NCI-H2196 (cell line): ENCODE results near the gene POMZP3.
A peak's percentile ranks its signal among the peaks of the same experiment; 100 is the strongest.
"Not testable (repeated sequence)": the region's sequence is repeated elsewhere in the genome, so short reads cannot be mapped to it uniquely, and the experiment has no call there.

ENCODE experiments used
- DNase-seq: peaks from one replicate; lab custom pipeline; 2025; ENCODE audit not compliant: unreplicated experiment; lab: John Stamatoyannopoulos, UW

The POMZP3 gene

DNA sequence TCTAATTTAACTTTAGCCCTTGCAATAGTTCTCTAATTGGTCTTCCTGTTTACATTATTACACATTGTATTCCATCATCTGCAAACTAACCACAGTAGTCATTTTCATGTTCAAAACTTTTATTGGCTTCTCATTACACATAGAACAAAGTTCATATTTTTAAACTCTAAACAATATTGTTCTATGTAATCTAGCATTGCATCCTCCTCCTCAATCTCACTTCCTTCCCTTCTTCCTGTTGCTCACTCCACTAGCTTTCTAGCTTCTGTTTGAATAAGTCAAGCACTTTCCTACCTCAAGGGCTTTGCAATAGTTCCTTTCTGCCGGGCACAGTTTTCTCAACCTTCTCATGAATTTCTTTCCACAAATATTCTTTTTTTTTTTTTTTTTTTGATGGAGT, 38.5 kb downstream of the POMZP3 start:
- not testable (repeated sequence) for DNase-seq

DNA sequence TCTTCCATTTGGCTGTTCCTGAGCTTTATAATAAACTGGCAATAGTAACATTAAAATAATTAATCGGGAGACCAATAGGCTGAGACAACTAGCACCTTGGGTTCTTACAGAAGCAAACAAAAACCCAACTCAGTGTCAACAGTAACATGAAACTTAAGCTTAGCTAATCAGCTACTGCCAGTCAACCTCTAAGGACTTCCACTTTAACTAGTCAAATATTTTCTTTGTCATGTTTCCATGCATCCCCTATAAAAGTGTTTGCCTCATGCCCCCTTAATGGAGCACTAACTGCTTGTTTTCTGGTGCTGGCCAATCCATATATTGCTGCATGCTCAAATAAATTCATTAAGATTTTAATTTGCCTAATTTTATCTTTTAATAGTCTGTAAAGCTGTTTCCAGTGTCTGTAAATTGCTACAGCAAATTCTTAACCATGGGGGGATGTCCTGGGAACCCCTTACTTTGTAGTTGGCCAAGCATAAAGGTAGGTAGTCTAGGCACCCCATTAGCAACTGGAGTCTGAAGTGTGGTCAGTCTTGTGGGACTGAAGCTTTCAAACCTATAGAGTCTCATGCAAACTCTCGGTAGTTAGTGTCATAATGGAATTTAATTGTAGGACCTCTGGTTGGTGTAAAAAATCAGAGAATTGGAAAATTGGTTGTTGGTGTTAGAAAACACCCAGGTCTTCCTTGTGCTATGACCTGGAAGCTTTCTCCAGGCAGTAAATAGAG, 40.3 kb downstream of the POMZP3 start:
- DNase-seq = not testable (repeated sequence)

DNA sequence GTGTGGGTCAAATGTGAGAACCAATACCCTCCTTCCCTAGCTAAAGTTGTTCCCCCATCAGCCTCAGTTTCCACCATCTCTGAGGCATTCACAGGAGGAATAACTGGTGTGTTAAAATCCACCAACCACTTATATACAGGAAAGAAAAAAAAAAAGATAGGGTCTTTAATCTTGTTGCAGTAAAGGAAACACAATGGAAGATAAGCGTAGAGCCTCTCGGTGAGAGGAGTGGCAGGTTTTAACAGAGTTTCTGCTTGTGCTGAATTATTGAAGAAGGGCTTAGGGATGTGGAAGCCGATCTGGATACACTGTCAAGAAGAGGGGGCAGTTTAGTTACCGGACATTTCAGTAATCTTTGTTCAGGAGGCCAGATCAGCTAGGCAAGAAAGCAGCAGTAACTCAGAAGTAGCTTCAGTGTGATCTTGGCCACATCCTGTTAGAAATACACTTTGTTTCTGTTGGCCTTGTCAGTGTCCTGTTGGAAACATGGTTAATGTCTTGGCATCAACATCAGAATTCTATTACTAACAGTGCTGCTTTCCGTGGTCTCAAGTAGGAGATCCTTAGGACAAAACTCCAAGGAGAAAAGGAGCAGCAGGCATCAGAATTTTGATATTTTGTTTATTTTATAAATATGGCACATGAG, 43.3 kb downstream of the POMZP3 start:
- not testable (repeated sequence) for DNase-seq

DNA sequence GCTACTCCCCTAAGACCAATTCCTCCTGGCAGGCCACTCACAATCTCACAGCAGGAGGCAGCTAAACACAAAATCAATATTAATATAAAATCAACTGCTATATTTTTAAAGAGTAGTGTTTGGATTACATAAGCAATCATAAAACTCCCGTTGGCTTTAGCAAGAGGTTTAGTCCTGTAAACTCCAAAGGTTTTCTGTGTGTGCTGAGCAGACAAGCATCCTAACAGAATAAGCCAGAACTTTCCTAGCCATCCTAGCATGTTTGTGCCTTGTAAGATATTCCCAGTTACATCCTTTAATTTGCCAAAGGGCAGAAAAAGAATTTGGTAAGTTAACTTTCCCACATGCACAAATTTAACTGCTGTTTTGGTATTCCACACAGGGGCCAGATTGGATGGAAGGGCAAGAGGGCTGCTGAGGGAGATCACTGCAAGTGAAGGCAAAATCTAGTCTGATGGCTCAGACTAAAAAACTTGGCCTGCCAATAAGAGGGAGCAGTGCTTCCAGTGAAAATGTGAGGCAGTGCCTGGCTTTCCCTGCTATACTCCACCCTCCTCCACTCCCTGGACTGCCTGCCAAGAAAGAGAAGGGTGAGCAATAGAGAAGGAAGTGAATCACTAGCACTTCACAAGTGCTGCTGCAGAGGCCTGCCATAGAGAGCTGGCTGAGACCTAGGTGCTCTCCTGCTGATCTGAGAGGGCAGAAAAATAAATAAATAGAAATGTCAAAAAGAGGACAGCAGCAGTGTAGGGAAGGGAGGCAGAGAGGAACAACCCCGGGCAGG, 44.0 kb downstream of the POMZP3 start:
- DNase-seq = peak; percentile 79

DNA sequence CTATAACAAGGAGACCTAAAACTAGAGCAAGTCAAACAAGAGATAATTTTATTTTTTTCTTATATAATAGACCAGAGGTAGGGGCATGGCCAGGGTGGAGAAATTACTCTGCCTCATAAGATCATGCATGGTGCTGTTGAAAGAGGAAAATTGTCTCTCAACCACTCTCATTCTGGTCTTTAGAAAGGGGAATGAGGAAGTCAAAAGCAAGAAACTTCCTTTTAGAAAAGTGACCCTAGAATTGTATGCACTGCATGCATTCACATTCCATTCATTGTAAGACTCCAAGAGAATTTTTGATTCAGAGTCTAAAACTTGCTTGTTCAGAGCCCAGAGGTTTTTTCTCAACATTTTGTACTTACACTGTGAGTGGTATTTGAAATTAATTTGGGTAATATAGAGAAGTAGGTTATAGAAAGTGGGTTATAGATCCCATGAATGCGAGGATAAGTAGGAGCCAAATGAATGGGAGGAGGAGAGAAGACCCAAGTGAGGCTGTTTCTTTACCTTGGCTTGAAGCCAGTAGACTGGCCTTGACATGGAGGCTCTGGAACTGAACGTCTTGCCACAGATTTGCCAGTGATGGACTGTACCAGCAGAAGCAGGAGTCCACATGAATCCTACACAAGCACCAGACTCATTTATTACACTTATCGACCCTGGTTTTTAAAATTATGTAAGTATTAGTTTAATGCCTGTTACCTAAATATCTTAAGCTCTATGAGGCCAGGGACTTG, 51.0 kb downstream of the POMZP3 start:
- DNase-seq = not testable (repeated sequence)

DNA sequence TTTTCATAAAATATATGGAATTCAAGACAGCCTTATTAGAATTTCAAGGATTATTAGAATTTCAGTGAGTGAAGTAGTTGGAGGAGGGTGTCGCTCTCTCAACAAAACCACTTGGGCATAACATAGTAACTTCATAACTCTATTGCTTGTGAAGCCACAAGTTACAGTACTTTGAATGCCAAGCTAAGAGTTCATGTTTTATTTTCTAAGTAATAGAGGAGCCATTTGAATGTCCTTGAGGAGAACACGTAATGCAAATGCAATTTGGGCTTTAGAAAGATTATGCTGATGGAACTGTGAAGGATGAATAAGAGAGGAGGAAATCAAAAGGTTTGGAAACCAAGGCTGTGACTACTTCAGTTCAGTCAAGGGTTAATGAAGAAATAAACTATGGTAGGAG, 51.6 kb downstream of the POMZP3 start:
- not testable (repeated sequence) for DNase-seq

DNA sequence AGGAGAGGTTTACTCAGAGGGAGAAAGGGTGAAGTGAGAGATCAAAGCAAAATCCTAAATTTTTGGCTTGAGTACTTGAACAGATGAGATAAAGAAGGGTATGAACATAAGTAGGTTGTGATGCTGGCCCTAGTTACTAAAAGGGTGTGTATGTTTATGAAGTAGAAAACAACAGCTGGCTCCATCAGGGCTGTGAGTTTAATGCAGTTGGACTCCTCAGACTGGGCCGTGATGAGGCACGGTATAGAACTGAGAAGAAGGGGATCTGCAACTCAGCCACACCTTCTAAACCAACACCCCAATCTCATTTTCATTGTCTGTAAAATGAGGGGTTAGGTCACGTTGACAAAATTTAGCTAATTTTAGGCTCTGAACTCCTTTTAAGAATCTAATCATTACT, 54.8 kb downstream of the POMZP3 start:
- not testable (repeated sequence) for DNase-seq

DNA sequence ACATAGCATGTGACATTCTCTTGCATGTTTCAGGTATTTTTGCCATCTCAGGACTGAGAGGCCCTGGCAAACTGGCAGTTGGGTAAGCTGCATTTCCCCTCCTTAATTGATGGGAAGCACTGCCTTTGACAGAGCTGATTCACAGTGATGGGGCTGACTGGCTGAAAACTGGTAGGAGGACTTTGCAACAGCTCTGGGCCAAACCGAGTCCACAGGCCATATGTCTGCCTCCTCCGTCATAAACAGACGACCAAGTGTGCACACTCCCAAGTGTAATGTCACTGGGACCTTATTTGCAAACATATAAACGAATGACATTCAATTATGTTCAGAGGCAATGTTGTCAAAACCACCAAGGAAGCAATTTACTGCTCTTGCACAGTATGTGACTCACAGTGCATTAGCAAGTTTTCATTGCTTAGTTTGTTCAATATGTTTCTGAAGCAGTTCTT, 56.7 kb downstream of the POMZP3 start:
- DNase-seq = not testable (repeated sequence)

DNA sequence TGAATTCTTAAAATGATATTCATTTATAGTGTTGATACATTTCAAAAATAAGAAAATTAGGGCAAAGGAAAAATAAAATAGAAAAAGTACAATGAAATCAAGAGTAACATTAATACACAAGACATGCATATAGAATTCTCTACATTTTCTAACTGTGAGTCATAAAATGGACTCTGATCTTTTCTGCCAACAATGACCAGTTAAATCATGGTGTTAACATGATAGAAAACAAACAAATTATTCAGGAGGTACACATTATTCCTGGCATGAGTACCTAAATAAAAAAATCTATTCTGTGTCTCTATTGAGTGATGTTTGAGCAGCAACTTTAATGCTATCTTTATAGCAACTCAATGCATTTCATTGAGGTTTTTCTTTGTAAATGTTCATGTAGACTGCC, 58.3 kb downstream of the POMZP3 start:
- not testable (repeated sequence) for DNase-seq

DNA sequence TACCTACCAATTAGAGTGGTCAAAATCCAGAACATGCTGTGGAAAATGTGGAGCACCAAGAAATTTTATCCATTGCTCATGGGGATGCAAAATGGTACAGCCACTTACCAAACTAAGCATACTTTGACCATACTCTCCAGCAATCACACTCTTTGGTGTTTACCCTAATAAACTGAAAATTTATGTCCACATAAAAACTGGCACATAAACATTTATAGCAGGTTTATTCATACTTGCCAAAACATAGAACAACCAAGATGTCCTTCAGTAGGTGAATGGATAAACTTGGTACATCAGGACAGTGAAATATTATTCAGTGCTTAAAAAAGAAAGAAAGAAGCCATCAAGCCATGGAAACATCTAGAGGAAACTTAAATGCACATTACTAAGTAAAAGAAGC, 59.3 kb downstream of the POMZP3 start:
- not testable (repeated sequence) for DNase-seq

DNA sequence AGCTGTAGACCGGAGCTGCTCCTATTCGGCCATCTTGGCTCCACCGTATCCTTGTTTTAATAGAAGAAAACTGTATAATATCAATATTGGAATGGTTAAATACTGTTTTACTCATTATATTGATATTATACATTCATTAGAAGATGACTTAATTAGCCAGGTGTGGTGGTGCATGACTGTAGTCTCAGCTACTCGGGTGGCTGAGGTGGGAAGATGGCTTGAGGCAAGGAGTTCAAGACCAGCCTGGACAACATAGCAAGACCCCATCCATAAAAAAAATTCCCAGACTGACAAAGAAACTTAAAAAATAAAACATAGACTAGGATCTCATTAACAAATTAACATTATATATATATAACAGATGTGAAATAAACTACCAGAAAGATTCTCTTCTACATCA, 59.8 kb downstream of the POMZP3 start:
- DNase-seq = not testable (repeated sequence)

DNA sequence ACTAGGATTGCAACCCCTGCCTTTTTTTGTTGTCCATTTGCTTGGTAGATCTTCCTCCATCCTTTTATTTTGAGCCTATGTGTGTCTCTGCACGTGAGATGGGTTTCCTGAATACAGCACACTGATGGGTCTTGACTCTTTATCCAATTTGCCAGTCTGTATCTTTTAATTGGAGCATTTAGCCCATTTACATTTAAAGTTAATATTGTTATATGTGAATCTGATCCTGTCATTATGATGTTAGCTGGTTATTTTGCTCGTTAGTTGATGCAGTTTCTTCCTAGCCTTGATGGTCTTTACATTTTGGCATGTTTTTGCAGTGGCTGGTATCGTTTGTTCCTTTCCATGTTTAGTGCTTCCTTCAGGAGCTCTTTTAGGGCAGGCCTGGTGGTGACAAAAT, 62.1 kb downstream of the POMZP3 start:
- DNase-seq = not testable (repeated sequence)

DNA sequence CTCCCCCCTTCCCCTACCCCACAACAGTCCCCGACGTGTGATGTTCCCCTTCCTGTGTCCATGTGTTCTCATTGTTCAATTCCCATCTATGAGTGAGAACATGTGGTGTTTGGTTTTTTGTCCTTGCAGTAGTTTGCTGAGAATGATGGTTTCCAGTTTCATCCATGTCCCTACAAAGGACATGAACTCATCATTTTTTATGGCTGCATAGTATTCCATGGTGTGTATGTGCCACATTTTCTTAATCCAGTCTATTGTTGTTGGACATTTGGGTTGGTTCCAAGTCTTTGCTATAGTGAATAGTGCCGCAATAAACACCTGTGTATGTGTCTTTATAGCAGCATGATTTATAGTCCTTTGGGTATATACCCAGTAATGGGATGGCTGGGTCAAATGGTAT, 65.7 kb downstream of the POMZP3 start:
- DNase-seq = not testable (repeated sequence)

DNA sequence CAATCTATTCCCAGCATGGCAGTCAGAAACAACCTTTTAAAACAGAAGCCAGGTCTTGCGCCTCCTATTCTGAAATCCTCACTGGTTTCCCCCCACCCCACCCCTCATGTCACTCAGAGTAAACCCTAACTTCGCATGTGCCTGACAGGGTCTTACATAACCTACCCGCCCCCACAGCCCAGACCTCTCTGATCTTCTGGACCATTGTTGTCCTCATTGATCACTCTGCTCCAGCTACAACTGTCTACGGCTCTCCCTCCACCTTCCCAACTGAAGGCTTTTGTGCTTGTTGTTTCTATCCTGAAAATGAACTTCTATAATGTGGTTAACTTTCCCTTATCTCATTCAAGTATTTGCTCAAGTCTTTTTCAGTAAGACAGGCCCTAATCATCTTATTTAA, 66.9 kb downstream of the POMZP3 start:
- DNase-seq = not testable (repeated sequence)
